ENCODE data around the gene FSTL4.

DNA sequence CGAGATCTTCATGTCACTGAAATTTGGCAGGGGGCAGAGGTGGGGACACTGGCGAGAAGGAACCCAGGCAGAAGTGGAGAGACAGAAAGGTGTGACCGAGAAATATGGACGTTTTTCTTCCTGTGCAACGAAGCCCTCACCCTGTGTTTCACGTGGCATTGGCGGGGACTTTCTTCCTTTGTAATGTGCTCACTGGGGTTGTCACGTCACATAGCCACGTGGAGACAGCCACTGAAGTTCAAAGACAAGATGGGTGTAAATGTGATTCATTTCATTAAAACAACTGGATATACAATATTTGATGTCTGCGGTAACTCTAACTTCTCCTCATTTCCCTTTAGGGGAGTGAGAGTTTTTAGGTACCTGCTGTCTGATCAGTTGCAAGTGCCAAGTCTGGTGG lies 225.7 kb downstream of the FSTL4 start:
- TF ChIP-seq, protein P1, sequence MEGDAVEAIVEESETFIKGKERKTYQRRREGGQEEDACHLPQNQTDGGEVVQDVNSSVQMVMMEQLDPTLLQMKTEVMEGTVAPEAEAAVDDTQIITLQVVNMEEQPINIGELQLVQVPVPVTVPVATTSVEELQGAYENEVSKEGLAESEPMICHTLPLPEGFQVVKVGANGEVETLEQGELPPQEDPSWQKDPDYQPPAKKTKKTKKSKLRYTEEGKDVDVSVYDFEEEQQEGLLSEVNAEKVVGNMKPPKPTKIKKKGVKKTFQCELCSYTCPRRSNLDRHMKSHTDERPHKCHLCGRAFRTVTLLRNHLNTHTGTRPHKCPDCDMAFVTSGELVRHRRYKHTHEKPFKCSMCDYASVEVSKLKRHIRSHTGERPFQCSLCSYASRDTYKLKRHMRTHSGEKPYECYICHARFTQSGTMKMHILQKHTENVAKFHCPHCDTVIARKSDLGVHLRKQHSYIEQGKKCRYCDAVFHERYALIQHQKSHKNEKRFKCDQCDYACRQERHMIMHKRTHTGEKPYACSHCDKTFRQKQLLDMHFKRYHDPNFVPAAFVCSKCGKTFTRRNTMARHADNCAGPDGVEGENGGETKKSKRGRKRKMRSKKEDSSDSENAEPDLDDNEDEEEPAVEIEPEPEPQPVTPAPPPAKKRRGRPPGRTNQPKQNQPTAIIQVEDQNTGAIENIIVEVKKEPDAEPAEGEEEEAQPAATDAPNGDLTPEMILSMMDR (IDR thresholded peaks at IDR 0.05): no peak
- TF ChIP-seq POLR2A (IDR thresholded peaks at IDR 0.05): no peak

All from body of pancreas (tissue), 4 donors.